ENCODE measurements around the gene FSCB. TPM values are rescaled to one million over a fixed set of nuclear protein-coding genes. Genes with fewer than 3 reads are reported as not detected.

FSCB gene
- total RNA-seq, 2 experiments from 2014 or later: not detected

DNA sequence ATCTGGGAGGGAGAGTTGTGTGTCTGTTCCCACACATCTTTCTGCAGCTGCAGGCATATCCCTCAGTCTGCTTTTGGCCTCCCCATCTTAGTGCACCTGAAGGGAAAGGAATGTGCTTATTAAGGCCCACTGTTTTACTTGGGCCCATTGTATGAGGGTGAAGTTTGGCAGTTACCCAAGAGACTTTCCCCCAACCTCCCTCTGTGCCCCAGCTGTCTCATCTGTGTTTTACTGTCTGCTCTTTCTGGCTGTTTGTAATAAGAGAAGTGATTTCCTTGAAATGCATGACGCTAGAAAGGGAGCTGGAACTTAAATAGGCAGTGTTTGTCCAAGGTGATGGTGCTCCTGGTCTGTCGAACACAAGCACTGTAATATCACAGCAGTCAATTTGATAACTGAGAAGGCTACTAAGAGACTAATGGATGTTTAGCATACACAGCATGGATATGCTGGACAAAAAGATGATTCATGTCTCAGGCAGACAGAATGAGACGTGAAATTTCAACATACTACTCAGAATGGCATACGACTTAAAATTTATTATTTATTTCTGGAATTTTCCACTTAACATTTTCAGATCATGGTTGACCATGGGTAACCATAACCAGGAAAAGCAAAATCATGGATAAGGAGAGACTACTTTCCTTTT lies 43.6 kb downstream of the FSCB start:
- no peak for DNase-seq
- ChIA-PET POLR2A (no interaction called here), CTCF (no interaction called here)
- no peaks in the 10 kb centered on the region for H3K4me1 Mint-ChIP-seq
- no peaks in the 10 kb centered on the region for H3K36me3 Mint-ChIP-seq (ENCODE audit: low read depth)
- no peak overlapping the region for H3K27ac Mint-ChIP-seq
- no peaks in the 10 kb centered on the region for H3K27me3 Mint-ChIP-seq
- no peak overlapping the region for H3K4me3 Mint-ChIP-seq
- H3K9me3 Mint-ChIP-seq: peaks cover 4% of the 10 kb centered on the region

DNA sequence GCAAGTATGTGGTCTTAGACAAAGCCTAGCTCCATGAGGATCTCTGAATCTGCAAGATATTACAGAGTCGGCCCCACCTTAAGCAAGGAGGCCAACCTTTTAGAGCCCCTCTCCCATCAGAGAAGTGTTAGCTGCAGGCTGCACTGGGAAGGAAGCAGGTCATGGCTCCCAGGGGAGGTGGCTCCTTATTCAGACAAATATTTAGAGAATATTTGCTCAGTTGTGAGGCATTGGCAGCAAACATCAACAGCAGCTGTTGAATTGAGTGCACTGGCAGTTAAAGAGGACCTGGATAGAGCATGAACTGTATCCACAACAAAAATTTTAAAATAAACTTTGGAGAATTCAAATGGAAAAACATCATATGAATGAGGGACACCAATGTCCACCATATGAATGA lies 44.7 kb downstream of the FSCB start:
- POLR2A ChIA-PET: no interaction called here
- no peak overlapping the region for H3K27ac Mint-ChIP-seq
- no peak overlapping the region for H3K4me3 Mint-ChIP-seq
- no peak for DNase-seq
- H3K36me3 Mint-ChIP-seq (ENCODE audit: low read depth): no peaks in the 10 kb centered on the region
- H3K27me3 Mint-ChIP-seq: no peaks in the 10 kb centered on the region
- peaks cover 4% of the 10 kb centered on the region for H3K9me3 Mint-ChIP-seq
- H3K4me1 Mint-ChIP-seq: no peaks in the 10 kb centered on the region
- CTCF ChIA-PET: no interaction called here

- Mint-ChIP-seq H3K27ac (no peak overlapping the region), H3K27me3 (no peaks in the 10 kb centered on the region), H3K9me3 (peaks cover 4% of the 10 kb centered on the region), H3K4me3 (no peak overlapping the region), H3K4me1 (no peaks in the 10 kb centered on the region), H3K36me3 (ENCODE audit: low read depth) (no peaks in the 10 kb centered on the region)
- no peak for DNase-seq
- POLR2A ChIA-PET: no interaction called here
- CTCF ChIA-PET: no interaction called here
Observed at GRCh38 chr14:44461811-44462210, 45.3 kb downstream of the FSCB start.
